Stimulated activated naive CD4-positive, alpha-beta T cell treated with Interleukin-2 at 50 U/mL for 16 hours (primary cell): ENCODE measurements around the gene PARP12.

Experiments used
- DNase-seq: peaks from one replicate; lab custom pipeline; 2025; lab: John Stamatoyannopoulos, UW

PARP12 gene

DNA sequence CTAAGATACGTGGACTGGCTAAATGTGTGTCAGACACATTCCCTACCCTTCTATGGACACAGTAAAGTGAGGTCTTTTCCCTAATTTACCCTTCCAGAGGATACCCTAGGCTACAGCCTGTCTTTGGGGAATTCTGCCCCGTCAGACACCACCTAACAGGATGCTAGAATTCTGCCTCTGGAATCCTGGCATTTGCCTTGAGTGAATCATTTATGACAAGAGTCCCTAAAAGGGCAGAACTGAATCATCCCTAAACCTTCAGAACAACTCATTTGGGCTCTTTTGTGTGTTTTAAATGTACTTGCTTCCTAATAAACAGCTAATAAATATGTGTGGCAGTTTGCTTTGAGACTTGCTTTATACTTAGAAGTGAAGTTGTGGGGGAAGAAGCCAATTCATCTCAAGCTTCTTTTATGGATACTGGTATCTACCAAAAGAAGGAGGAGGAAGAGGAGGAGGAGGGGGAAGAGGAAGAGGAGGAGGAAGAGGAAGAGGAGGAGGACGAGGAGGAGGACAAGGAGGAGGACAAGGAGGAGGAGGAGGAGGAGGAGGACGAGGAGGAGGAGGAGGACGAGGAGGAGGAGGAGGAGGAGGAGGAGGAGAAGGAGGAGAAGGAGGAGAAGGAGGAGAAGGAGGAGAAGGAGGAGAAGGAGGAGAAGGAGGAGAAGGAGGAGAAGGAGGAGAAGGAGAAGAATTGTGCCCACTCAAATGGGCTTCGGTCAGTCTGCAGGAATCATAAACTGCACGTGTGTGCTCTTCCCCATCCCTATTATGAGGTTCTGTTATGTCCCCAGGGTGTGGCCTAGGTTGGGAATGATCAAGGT is 27.1 kb downstream of the PARP12 start:
- DNase-seq = no peak

DNA sequence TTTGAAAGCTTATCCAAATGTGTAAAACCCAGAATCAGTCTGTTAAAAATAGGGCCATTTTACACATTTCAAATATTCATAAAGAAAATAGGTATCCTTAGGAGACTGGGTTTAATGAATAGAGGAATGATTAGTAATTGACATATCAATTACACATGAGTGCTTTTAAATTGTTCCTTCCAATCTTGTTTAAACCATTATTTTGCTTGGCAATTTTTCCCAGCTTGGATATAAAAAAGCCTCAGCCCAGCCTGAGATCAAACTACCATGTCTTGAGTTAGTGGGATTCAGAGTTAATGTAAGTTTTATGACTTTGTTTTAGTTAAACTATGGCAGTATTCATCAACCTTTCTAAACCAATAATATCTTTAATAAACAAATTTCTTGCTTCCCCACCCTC is 28.3 kb downstream of the PARP12 start:
- no peak for DNase-seq

GRCh38 chr7:140033779-140034363 is 28.9 kb downstream of the PARP12 start:
- no peak for DNase-seq

DNA sequence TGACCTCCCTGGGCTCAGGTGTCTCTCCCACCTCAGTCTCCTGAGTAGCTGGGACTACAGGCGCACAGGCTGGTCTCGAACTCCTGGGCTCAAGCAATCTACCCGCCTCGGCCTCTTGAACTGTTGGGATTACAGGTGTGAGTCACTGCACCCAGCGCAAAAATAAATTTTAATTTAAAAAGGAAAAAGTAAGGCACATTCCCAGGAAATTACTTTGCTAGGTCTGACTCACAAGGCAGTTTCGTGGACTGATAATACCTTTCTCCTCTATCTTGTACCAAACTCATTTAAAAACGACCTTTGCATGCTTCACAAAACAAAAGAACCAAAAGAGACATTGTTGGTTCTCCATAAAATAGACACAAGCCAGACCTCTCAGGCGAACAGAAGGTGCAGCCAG is 29.7 kb downstream of the PARP12 start:
- DNase-seq = no peak

DNA sequence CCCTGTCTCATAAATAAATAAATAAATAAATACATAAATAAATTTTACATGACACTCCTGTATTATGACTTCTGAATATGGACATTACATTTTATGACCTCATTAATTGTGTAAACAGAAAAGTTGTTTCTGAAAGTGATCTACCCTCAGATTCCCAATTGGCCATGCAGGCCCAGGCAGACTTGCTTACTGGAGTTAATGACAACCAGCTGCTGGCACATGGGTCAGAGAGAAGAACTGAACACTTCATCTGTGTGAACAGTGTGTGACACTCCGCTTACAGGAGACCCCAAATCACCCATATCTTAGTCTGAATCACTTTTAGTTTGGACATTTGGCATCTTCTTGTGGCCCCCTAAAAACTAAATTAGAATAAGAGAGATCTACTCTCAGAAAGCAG is 31.4 kb downstream of the PARP12 start:
- DNase-seq = no peak

- DNase-seq = no peak
These were observed 33.7 kb downstream of the PARP12 start for GRCh38 chr7:140029072-140029471.

DNA sequence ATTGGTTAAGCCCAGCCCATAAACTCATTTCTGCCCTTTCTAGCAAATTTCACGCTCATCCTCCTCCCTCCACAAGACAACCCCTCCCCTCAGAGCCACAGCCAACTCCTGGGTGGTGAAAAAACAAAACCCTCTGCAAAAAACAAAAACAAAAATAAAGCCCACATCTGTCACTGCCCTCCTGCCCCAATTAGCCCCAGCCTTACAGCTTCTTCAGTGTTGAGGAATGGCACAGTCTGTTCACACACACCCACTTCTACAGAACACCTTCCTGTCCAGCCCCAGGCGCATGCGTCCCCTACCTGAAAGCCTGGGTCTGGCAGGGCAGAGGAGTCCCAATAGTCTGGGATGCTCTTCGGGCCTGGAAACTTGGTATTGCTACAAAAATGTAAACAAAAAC is 34.4 kb downstream of the PARP12 start:
- DNase-seq = no peak

GRCh38 chr7:140027858-140028257 is 34.9 kb downstream of the PARP12 start:
- no peak for DNase-seq

GRCh38 chr7:140026935-140027334 is 35.8 kb downstream of the PARP12 start:
- DNase-seq = no peak

- no peak for DNase-seq
These were observed 36.8 kb downstream of the PARP12 start for GRCh38 chr7:140025814-140026433.

DNA sequence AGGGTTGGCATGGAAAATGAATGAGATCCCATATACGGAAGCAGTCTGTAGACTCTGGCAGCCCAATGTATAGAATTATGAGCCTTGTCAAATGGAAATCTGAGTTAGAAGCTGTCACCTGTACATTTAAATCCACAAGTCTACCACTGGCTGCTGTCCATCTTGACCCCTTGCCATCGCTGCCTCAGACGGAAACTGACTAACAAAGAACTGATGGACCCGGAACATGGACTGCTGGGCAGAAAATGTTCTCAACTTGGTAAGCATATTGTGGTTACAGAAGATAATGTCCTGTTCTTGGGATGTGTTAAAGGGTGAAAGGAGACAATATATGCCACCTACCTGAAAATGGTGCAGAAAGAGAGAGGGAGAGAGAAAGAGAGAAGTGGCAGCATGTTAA is 37.5 kb downstream of the PARP12 start:
- no peak for DNase-seq

- DNase-seq = no peak
These were observed 38.2 kb downstream of the PARP12 start for GRCh38 chr7:140024585-140024984.

- no peak for DNase-seq
These were observed 39.0 kb downstream of the PARP12 start for GRCh38 chr7:140023728-140024127.

GRCh38 chr7:140022582-140023211 is 40.1 kb downstream of the PARP12 start:
- no peak for DNase-seq

DNA sequence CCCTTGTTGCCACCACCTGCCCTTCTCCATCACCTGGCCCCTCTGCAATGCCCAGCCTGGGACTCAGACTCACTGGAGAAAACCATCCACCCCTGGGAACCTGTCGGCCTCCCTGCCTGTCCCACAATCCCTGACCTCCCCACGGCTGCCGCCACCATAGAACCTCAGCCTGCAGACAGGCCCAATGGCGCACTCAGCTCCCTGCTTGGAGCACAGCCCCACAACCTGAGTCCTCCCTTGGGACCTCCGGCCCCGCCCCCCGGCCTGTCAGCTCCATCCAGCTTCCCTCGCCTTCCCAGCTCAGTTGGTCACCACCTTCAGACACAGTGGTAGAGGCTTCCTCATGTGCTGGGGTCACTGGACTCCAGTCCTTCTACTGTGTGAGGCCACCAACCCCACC is 41.1 kb downstream of the PARP12 start:
- no peak for DNase-seq

- no peak for DNase-seq
These were observed 43.1 kb downstream of the PARP12 start for GRCh38 chr7:140019606-140020005.

DNA sequence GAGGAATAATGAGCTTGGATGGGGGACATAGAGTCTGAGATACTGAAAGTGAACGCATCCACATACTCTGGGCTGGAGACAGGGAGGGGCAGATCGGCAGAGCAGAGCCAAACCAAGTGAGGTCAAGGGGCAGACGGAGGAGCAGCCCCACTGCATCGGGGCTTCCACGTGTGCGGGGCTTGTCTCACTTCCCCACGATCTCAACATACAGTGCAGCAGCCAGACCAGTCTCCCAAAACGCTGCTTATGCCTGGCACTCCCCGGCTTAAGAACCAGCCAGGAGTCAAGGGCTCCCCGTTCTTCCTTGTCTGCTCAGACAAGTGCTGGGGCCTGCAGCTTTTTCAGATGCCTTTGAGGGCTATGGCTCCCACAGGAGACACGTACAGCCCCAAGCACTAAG is 43.6 kb downstream of the PARP12 start:
- no peak for DNase-seq

GRCh38 chr7:140018125-140019043 is 44.4 kb downstream of the PARP12 start:
- DNase-seq = no peak

GRCh38 chr7:140017543-140017942 is 45.2 kb downstream of the PARP12 start:
- DNase-seq = no peak

GRCh38 chr7:140017034-140017433 is 45.7 kb downstream of the PARP12 start:
- DNase-seq = no peak

GRCh38 chr7:140016540-140016939 is 46.2 kb downstream of the PARP12 start:
- DNase-seq = no peak

DNA sequence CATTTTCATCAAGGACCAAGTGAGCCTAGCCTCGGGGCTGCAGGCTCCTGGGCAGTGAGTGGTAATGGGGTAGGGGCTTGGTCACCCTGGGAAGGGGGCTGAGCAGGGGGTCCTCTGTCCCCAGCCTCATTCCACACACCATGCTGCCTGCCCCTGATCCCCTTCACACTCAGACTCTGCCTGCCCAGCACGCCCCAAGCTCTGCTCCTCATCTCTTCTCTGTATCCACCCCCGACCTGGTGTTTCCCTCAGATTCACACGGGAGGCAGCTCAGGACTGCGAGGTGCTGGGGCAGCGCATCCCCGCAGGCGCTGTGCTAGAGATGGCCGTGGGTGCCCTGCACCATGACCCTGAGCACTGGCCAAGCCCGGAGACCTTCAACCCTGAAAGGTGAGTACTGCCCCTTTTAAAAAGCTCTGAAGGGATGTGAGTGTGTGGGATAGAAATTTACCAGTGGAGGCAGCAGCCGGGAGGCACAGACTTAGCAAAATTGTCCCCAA is 47.2 kb downstream of the PARP12 start:
- DNase-seq = no peak
